Measurements from ENCODE around the gene GAB4. TPM values are rescaled to one million over a fixed set of nuclear protein-coding genes. Genes with fewer than 3 reads are reported as not detected.

The GAB4 gene
- total and polyA plus RNA-seq, 2 of the 8 experiments (the other 6 are each of a cell fraction or from before 2014, with no cell fraction given), result 0.03 to 0.17 TPM

GRCh38 chr22:16960884-16961249, 47.2 kb downstream of the GAB4 start:
- Histone ChIP-seq H4K20me1 (replicated peaks in 1 of 2; ENCODE audit: control insufficient read depth in 1 of 2, insufficient read depth in 2 of 2, low read length in 2 of 2) (no peaks in the 10 kb centered on the region), H3K18ac (ENCODE audit: extremely low read depth, low read length) (no peak overlapping the region), H3K14ac (ENCODE audit: insufficient read length) (no peak overlapping the region), H3K27ac (ENCODE audit: low read depth, low read length) (no peak overlapping the region), H4K5ac (ENCODE audit: insufficient read length, low read depth, low read length) (no peak overlapping the region), H3K4ac (replicated peaks; ENCODE audit: insufficient read length, low read depth, low read length) (no peak overlapping the region), H3K9me3 (ENCODE audit: insufficient read depth in 2 of 2, low read depth in 1 of 2, low read length in 1 of 2) (peaks cover 65 to 94% of the 10 kb centered on the region in 2 experiments), H3K4me3 (ENCODE audit: extremely low read depth in 1 of 4, insufficient read depth in 2 of 4, low read depth in 3 of 4, low read length in 4 of 4) (no peak overlapping the region), H3K23ac (ENCODE audit: insufficient read length) (no peak overlapping the region), H2AK5ac (ENCODE audit: low read depth, low read length) (no peak overlapping the region), H3K79me2 (ENCODE audit: control insufficient read depth in 1 of 2, insufficient read depth in 2 of 2, low read length in 2 of 2) (no peaks in the 10 kb centered on the region), H3K56ac (replicated peaks; ENCODE audit: insufficient read length, low read depth, low read length) (no peak overlapping the region), H3K79me1 (ENCODE audit: low read depth, low read length) (no peaks in the 10 kb centered on the region), H4K91ac (replicated peaks; ENCODE audit: insufficient read length, low read length) (no peak overlapping the region), H4K8ac (ENCODE audit: extremely low read depth, insufficient read depth, low read length) (no peak overlapping the region), H2BK120ac (replicated peaks; ENCODE audit: low read depth, low read length) (no peak overlapping the region), H3K36me3 (ENCODE audit: control insufficient read depth in 2 of 4, insufficient read depth in 4 of 4, low read length in 3 of 4) (no peaks in the 10 kb centered on the region), H2BK5ac (ENCODE audit: low read depth, low read length) (no peak overlapping the region), H3K9ac (replicated peaks in 1 of 4; ENCODE audit: extremely low read depth in 1 of 4, low read depth in 3 of 4, low read length in 3 of 4) (no peak overlapping the region), H3K23me2 (ENCODE audit: low read depth, low read length) (no peaks in the 10 kb centered on the region), H2BK20ac (ENCODE audit: low read length) (no peak overlapping the region), H2BK15ac (ENCODE audit: low read length) (no peak overlapping the region), H3K4me1 (replicated peaks in 1 of 4; ENCODE audit: control insufficient read depth in 3 of 4, insufficient read depth in 4 of 4, low read length in 3 of 4) (no peaks in the 10 kb centered on the region), H2BK12ac (ENCODE audit: low read depth, low read length) (no peak overlapping the region), H3K4me2 (ENCODE audit: insufficient read depth in 1 of 2, low read depth in 2 of 2, low read length in 2 of 2) (no peak overlapping the region), H2AFZ (ENCODE audit: low read length) (no peak overlapping the region), H3K27me3 (replicated peaks in 1 of 4; ENCODE audit: control insufficient read depth in 3 of 4, extremely low read depth in 1 of 4, insufficient read depth in 3 of 4, low read length in 3 of 4) (no peaks in the 10 kb centered on the region; a peak in 1 of 7 replicates)
- POLR2A ChIA-PET (ENCODE audit: partially characterized antibody), result no interaction called here
- FAIRE-seq (no peak), DNase-seq (ENCODE audit: low read depth in 1 of 2, low spot score in 2 of 2) (no peak)
- CTCF ChIA-PET (ENCODE audit: partially characterized antibody), result no interaction called here
- WGBS, 2 experiments (ENCODE audit: extremely low coverage in 1 of 2, insufficient coverage in 1 of 2, insufficient read length in 1 of 2, insufficient replicate concordance in 2 of 2, low coverage in 1 of 2, low lambda C conversion rate in 2 of 2, missing lambda C conversion rate in 1 of 2), result 61% methylated on average over 4 of the region's 4 CpGs; no CpG with 5 or more reads in 1 of the 2 experiments
- TF ChIP-seq RAD21 (IDR thresholded peaks at IDR 0.05 in 1 of 2, conservative IDR thresholded peaks at IDR 0.05 in 1 of 2; ENCODE audit: low read depth in 2 of 2, low read length in 2 of 2) (no peak), CHD1 (IDR thresholded peaks at IDR 0.05; ENCODE audit: low read depth, low read length) (no peak), SAP30 (IDR thresholded peaks at IDR 0.05; ENCODE audit: insufficient read depth, insufficient replicate concordance, low read length) (no peak), SRF (IDR thresholded peaks at IDR 0.05; ENCODE audit: low read depth, low read length) (no peak), YY1 (IDR thresholded peaks at IDR 0.05; ENCODE audit: low read depth, low read length) (no peak), RFX5 (IDR thresholded peaks at IDR 0.05; ENCODE audit: borderline replicate concordance, low read depth, low read length) (no peak), EGR1 (IDR thresholded peaks at IDR 0.05; ENCODE audit: borderline replicate concordance, low read depth, low read length) (no peak), FOSL1 (IDR thresholded peaks at IDR 0.05; ENCODE audit: insufficient read depth, low read depth, low read length) (no peak), KDM1A (IDR thresholded peaks at IDR 0.05; ENCODE audit: borderline replicate concordance, low read length) (no peak), PHF8 (conservative IDR thresholded peaks at IDR 0.05; ENCODE audit: low read depth, low read length) (no peak), SIN3A (conservative IDR thresholded peaks at IDR 0.05 in 1 of 2, IDR thresholded peaks at IDR 0.05 in 1 of 2; ENCODE audit: low read depth in 1 of 2, low read length in 2 of 2) (no peak), BCL11A (IDR thresholded peaks at IDR 0.05; ENCODE audit: low read depth in 2 of 2, low read length in 2 of 2) (no peak), POLR2A (IDR thresholded peaks at IDR 0.05; ENCODE audit: control extremely low read depth in 1 of 2, low read depth in 2 of 2, low read length in 2 of 2) (no peak), BRCA1 (IDR thresholded peaks at IDR 0.05; ENCODE audit: low read depth, low read length) (no peak), POLR2AphosphoS5 (IDR thresholded peaks at IDR 0.05; ENCODE audit: low read depth, low read length) (no peak), KDM5A (IDR thresholded peaks at IDR 0.05; ENCODE audit: low read length) (no peak)

Measured in H1 (cell line).